Thyroid gland (tissue), 4 donors: ENCODE measurements around the gene NAXD.

Experiments used
- POLR2A ChIP-seq, 2 donors: fragments of 450-650 bp; IDR thresholded peaks; one replicate each; pipeline ENCODE4 v1.6.1; 2017; ENCODE audit warnings: antibody characterized with exemption in 2 of 2, mild to moderate bottlenecking in 2 of 2, moderate library complexity in 1 of 2
- TF ChIP-seq, protein P1 (sequence below), 6 experiments: fragments of 200-600 bp in 3 of 6; fragments of 450-650 bp in 3 of 6; sonication (generic) in 3 of 6; IDR thresholded peaks; one replicate each; pipeline ENCODE4 v1.5.1; 2016 to 2019; ENCODE audit warnings: antibody characterized with exemption in 6 of 6, mild to moderate bottlenecking in 2 of 6, inconsistent platforms in 1 of 6, moderate library complexity in 1 of 6

DNA sequence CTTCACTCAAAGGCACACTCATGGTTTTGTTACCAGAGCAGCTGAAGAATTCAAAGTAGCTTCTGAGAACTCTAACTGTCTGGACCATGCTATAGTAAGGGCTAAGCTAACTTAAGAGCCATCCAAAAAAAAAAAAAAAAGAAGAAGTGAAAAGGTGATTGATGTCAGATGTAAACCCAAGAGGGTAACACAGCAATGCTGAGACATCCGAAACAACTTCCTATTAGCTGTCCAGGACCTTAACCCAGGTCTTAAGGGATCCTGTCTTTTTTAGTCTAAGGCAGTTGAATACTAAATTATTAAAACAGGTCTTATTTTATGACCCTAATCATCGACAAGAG is 42.6 kb upstream of the NAXD start:
- TF ChIP-seq, protein P1, sequence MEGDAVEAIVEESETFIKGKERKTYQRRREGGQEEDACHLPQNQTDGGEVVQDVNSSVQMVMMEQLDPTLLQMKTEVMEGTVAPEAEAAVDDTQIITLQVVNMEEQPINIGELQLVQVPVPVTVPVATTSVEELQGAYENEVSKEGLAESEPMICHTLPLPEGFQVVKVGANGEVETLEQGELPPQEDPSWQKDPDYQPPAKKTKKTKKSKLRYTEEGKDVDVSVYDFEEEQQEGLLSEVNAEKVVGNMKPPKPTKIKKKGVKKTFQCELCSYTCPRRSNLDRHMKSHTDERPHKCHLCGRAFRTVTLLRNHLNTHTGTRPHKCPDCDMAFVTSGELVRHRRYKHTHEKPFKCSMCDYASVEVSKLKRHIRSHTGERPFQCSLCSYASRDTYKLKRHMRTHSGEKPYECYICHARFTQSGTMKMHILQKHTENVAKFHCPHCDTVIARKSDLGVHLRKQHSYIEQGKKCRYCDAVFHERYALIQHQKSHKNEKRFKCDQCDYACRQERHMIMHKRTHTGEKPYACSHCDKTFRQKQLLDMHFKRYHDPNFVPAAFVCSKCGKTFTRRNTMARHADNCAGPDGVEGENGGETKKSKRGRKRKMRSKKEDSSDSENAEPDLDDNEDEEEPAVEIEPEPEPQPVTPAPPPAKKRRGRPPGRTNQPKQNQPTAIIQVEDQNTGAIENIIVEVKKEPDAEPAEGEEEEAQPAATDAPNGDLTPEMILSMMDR (IDR thresholded peaks at IDR 0.05), result no peak
- no peak for TF ChIP-seq POLR2A (IDR thresholded peaks at IDR 0.05)
